ENCODE data around the gene DROSHA.
"Not testable (repeated sequence)": the region's sequence is repeated elsewhere in the genome, so short reads cannot be mapped to it uniquely, and the experiment has no call there.

The DROSHA gene

DNA sequence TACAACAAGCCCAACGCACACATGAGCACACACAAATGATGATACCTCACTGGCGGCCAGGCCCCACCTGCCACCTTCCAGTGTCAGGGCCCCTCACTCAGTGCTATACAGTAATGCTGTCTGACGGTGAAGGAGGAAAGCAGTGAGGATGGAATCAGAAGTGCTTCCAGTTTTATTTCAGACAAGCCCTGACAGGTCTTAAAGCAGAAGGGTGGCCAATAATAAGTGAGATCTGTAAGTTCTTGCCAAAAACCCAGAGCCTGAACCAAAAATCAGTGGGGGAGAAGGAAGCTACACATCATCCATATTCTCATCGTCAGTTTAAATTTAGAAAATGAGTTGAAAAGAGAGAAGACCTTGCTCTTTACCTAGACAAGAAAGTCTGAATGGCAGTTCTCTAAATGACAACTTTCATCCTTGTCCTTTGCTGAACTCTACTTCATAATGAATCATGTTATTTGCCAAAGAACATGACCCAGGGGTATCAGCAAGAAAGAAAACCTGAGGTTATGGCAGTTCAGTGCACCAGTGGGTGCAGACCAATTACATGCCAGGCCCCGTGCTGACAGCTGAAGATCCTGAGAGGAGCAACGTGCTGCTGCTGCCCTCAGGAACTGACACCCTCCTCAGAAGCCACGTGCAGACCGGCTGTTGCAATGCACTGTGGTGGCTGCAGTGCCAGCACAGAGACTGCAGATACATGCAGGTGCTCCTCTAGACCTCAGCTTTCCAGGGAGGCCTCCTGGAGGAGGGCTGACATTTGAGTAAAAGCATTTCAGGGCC, 118.7 kb downstream of the DROSHA start:
- DNase-seq: no peak

DNA sequence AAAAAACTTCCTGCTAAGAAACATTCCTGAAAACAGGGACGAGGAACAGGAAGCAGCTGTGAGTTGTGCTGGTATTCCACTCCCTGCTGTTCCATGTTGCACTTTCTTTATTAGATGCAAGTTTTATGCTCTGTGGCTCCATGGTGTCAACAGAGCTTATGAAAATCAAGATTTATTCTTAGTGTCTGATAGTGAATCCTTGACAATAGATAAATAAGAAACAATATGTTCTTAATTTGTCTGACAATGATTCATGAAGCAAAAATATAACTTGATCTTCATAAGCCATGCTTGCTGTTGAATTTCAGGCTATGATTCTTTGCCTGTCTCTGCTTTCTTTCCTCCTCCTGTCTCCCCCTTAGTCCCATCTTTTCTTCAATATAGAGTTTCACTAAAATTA, 119.6 kb downstream of the DROSHA start:
- DNase-seq: no peak

DNA sequence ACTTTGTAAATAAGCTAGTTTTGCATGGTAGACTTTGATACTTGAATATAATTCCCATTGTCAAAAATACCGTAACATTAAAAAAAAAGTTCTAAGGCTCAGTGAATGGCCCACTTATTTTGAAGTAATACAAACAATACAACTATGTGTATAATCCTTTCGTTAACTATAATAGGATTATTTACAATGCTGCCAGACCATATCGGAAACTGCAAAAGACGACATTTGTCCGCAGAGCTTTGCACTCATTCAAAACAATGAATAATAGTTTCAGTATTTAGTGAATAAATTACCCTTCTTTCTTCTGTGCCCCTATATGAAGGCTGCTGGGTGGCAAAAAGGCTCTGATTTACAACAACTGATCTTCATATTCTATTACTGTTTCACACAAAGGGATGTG, 121.8 kb downstream of the DROSHA start:
- no peak for DNase-seq

DNA sequence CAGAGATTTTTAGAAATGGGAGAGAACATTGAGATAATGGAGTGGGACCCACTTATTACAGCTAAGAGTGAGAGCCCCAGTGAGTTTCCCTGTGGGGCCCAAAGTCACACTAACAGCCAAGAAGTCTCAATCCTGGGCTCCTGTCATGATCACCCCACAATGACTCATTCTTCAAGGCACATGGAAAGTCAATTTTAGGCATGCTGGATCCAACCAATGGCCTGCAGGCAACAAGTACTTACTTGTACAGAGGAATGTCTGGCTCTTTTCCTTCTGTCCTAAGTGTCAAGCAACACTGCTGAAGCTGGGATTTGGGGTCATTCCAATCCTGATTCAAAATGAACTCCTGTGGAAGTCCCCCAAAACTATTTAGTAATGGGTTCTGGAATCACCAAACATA, 123.1 kb downstream of the DROSHA start:
- DNase-seq: no peak

DNA sequence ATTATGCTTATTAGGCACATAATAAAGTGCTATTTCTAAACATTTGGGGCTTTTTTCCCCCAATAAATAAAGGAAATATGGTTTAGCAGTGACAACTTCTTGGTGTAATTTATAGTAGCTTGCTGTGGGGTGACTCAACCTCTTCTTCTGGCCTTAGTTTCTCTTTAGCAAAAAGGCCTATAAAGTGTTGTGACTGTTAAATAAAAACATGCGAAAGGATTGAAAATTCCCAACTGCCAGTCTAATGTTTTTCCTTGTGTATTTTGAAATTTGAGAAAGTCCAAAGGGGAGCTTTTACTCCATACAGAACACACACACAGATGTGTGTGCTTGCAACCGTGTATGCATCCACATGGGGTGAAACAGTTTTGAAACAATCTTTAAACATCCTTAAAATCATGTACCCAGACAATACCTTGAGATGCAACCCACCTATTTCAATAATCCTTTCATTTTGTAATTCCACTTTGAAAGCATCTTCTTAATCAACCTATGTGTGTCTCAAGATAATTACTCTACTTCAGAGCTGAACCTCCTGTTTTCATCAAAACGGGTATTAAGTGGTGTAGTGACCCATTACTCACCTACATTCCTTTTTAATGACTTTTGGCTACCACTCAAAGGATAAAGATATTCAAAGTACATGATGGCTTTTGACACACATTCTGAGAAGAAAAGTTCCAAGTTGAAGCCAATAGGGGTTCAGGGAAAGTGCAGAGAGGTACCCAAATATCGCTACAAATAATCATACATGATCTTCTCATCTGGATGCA, 123.8 kb downstream of the DROSHA start:
- no peak for DNase-seq

DNA sequence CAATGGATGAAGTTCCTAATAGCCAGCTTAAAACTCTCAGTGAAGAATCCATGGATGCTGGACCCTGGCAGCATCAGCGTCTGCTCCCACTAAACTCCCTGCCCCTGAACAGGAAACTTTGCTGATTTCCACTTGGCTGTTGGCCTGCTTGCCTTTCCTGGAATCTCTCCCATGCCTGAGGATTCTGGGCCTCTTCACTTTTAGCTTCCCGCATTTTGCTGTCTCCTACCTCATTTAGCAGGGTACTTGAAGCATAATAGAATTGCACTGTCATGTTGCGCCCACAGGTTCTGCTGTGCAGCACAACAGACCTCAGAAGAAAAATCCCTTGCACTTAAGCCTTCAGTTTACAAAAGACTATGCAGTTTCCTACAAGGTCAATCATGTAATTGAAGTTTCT, 127.6 kb downstream of the DROSHA start:
- DNase-seq: no peak

DNA sequence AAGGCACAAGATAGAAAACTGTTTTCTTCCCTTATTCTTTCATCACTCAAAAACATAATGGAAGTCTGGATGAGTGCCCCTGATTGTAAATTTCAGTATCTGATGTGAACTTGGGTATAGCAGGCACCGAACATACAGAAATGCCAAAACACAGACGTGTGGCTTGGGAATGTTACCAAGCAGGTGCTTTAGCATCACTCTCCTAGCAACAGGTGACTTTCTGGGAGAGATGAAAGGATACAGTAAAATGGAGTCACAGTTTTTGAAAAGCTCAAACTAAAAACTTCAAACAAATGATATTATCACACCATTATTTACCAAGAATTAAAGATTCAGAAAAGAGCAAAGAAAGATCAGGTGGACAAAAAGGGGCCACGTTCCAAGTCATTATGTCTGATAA, 130.2 kb downstream of the DROSHA start:
- DNase-seq: no peak

DNA sequence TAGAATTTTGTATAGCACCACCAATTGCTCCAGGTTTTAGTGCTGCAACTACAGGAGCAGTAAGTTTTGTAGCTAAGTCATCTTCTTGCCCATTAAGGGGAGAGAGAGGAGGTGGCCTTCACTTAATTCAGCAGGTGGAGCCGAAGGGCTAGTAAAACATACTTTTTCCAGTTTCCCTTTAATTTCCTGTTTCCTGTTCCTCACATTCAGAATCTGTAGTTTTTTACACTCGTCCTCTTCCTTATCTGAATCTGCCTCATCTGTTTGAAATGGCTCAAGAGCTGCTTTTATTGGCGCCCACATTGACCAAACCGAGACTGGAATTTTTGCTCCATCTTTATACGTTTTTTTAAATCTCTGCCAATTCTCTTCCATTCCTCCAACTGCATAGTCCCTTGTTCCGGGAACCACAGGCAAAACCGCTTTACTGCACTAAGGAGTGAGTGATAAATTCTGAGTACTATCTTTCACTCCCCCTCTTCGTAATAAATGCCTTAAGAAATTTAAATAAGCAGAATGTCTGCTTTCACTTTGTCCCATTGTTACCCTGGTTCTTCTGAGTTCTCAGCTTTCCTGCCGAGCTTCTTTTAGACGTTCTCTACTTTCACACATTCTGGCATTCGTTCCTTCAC, 133.9 kb downstream of the DROSHA start:
- DNase-seq: no peak

DNA sequence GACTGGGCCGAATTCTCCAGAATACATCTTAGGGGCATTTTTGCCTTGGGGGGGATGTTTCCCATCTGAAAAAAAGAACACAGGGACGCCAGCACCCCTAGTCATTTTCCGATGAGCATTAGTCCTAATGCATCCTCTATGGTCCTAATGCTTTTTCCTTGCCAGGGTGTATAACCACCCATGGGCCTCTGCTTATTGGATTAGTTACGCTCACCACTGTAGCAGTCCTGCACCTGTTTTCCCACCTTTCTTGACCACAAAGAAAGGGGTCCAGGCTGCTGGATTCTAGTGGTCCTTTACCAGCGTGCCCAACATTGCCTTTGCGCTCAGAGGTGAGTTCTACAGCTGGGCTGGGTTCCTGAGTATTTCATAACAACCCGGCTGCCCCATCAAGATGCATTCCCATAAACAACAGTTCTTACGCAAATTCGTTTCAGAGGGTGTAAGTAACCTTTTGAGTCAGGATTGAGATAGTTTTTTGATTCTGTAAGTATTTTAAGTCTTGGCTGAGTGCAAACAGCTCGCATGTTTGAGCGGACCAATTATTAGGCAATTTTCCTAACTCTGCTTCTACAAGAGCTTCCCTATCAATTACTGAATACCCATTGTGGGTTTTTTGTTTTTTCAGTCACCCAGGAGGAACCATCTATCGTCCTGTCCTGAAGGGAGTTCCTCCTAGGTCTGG, 135.1 kb downstream of the DROSHA start:
- DNase-seq: no peak

DNA sequence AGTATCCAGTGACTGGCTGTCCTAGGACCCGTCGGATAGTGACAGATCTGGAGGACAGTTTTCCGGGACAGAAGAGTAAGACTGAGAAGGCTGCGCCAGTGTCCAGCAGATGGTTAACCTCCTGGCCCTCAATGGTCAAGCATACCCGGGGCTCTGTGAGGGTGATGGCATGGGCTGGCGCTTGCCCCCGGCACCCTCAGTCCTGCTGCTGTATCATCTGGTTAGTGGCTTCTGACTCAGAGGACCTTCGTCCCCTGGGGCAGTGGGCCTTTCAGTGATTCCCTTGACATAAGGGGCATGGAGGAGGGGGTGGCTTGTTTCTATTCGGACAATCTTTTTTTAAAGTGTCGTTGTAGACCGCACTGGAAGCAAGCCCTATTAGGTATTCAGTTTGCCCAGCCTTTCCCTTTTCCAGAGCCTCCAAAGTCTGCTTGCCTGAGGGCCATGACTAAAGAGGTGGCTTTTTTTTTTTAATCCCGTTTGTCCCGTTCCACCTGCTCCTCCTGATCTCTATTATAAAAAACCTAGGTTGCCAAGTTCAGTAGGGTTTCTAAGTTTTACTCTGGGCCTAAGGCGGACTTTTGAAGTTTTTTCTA, 136.3 kb downstream of the DROSHA start:
- not testable (repeated sequence) for DNase-seq

DNA sequence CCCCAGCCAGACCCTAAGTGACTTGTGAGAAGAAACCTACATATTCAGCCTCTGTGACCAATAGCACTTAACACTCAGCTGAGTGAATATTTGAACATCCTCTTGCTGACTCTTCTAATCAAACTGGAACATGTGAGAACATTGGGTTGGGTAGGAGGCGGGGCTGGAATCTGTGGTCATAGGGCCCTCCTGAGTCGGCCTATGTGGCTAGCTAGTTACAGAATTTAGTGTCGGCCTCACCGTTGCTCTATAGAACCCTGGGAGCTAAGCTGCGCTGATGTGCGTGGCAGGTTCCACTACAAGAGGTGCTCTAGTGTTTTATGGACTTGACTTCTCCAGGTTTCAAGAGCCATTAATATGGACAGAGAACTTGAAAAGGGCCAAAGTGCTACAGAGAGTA, 138.8 kb downstream of the DROSHA start:
- DNase-seq: no peak

DNA sequence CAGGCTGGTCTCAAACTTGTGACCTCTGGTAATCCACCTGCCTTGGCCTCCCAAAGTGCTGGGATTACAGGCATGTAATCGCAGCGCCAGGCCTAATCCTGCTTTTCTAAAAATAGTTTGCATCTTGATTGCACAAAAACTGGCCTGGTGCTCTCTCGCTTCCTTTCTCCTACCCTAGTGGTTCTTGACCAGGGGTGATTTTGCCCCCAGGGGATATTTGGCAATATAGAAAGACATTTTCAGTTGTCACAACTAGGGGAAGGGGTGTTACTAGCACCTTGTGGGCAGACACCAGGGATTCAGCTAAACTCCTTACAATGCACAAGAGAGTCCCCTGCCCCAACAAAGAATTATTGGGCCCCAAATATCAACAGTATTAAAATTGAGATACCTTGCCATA, 139.8 kb downstream of the DROSHA start:
- no peak for DNase-seq

DNA sequence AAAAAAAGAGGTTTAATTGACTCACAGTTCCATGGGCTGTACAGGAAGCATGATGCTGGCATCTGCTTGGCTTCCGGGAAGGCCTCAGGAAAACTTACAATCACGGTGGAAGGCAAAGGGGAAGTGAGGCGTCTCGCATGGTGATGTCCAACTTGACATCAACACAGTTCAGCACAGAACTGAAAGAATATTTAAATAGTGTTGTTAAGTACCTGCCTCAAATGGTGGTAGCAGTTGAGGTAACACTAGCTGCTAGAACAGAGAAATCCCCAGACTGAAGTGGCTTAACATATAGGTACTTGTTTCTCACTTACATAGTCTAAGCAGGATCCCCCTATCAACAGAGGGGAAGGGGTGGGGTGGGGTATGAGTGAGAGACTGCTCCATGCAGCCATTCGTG, 141.6 kb downstream of the DROSHA start:
- DNase-seq: no peak

DNA sequence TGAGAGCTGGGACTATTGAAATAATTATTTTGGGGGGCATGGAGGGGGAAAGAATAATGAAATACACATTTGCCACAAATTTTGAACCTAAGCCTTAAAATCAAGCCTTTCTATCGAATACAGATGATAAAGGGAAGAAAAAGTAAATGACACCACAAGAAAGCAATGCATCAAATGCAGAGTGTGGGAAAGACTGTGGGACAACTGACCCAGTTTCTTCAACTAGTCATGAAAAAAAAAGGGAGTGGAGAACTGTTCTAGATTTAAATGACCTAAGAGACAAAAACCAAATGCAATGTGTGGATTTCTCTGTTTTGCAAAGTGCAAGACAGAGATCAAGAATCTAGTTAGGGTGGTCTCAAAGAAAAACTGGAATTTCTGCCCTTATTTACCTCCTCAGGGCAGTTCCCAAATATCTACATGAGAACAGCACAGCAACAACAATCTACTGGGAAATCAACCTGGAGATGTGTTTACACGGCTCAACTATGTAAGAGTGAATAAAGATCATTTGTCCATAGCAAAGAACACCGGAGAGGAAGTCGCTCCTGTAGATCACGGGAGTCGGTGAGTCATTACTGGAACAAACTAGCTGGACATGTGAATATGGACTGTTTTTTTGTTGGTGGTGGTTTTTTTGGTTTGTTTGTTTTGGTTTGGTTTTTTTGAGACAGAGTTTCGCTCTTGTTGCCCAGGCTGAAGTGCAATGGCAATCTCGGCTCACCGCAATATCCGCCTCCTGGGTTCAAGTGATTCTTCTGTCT, 145.9 kb downstream of the DROSHA start:
- DNase-seq: no peak

DNA sequence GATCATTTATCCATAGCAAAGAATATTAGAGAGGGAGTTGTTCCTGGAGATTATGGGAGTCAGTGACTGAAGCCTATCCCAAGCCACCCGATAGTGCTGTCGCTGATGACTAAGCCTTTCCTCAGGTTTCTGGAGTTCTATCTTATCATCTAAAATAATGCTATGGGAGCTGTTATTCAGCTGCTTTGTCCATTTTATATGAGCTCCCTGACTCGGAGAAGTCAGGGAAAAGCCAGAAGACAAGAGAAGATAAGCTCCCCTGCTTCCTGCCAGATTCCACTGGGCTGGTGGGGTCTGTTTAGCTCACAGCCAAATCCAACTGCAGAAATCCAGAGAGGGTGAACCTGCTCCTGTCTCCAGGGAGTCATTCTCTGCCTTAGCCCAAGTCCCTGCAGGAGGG, 148.2 kb downstream of the DROSHA start:
- no peak for DNase-seq

DNA sequence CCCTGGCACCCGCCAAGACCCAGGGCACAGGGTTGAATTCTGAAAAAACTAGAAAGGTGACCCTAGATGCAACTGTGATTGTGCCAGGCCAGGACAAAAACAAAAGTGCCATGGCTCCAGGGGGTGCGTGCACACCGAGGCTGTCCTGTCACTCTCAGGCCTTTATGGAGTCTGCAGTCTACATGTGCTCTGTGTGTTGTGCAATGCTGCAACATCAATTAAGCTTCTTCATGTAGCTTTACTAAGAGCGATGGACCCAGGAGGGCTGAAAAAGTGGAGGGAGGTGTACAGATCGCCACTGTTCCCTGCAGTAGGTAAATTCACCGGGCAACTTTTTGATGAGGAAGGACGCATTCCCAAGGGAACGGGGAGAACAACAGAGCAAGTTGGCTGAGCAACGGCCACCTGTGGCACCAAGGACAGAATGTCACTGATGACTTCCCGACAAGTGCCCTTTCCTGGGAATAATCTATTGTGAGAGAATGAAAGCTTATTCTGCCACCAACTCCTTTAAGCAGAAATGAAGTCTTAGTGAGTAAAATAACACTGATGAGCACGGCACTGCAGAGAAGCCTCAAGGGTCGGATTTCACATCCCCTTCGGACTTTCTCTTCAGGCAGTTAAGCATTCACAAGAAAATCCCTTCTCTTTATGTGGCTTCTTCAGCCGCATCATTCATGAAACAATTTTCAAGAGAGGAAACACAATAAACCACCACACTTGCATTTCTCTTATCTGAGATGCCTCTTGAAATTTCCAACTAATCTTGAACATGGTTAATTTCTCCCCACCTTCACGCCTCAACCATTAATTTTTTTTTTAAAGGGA, 149.6 kb downstream of the DROSHA start:
- no peak for DNase-seq

DNA sequence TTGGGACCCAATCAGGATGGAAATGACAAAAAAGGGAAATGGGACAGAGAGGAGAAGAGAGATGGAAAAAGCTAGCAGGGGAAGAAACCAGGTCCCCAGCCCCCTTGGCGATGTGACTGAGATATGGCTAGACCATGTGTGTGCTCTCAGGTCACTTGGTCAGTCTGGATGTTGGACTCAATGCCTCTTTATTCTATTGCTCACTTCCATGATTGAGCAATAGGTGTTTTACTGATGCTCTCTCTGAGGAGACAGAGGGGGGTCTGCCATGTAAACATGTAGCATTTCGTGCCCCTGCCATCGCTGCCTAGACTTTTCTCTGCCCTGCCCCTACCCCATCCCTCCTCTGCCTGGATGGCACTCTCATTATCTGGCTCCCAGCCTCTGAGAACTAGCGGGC, 150.6 kb downstream of the DROSHA start:
- DNase-seq: no peak

DNA sequence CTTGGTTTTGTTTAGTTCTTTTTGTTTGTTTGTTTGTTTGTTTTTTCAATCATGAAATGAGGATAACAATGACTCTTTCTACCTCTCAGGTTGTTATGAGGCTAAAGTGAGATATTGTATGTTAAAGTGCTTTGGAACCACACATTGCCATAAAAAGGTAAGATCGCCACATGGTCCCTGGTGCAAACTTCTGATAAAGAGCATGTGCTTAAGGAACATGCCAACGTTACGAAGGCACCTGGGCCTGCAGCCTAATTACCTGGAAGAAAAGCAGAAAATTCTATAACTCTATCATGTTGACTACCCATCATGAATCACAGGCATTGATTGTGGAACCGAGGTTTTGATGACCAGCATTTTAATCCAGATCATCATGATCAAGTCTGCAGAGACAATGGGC, 151.8 kb downstream of the DROSHA start:
- no peak for DNase-seq

DNA sequence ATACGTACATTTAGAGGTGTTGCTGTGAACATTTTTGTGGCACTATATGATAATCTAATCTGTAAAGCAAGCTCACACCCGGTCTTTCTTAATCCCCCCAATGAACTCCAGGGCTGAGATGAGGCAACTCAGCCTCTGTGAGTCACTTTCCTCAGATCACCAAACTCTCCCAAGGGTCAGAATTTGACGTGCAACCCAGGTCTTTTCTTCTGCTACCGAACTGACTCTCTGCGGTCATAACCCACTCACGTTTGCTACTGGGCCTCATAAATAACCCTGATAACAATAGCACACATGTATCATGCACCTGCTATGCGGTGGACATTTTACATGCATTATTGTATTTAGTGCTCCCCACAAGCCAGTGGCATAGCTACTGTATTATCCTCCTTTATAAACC, 153.1 kb downstream of the DROSHA start:
- DNase-seq: no peak

DNA sequence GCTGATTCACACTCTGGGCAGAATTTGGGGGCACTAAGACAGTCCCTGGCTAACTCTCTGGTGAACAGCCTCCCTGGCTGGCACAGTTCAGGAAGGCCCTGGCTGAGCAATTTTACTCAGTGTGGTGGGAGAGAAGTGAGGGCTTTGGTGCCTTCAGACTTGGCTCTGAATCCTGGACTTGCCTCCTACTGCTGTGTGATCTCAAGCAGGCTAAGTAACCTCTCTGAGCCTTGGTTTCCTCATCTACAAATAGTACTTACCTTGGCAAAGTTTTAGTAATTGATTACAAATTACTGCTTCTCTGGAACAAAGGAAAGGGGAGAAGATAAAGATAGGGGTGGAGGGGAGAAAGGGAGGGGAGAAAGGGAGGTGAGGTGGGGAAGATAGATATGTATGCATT, 153.8 kb downstream of the DROSHA start:
- no peak for DNase-seq

DNA sequence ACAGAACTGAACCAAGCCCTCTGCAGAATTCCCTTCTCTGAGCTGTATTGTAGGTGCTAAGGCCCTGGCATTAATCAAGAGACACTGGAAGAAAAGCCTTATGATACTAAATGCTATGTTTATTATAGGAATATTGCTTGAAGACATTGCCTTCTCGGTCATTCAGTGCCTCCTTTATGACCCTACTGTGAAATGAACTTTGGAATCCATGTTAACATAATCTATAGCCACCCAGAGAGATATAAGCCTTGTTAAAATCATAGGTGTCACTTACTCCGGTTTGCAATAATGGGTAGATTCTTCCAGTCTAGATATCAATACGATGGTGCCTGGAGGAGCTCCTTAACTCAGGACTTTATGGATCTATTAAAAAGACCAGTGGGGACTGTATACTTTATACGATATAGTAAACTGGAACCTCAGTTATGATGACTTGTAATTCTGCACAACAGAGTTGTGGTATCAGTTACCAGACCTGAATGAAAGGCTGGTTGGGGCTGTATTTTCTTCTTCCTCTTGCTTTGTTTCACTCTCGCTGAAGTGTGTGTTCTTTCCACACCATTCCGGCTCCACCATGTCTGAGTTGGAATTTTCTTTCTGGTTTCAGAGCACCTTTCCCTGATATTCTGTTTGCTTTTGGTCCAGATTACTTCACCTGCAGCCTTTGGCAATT, 154.5 kb downstream of the DROSHA start:
- no peak for DNase-seq
